Ammon's horn (tissue), 1 donor: ENCODE data around the gene NRXN2.
A peak's percentile ranks its signal among the peaks of the same experiment; 100 is the strongest.
"Not testable (repeated sequence)": the region's sequence is repeated elsewhere in the genome, so short reads cannot be mapped to it uniquely, and the experiment has no call there.

Experiments used
- DNase-seq: peaks from one replicate; pipeline ENCODE4 v3.0.0-alpha.2; 2016; ENCODE audit warnings: low spot score

The NRXN2 gene

GRCh38 chr11:64674774-64675173, 48.2 kb downstream of the NRXN2 start:
- DNase-seq = no peak

DNA sequence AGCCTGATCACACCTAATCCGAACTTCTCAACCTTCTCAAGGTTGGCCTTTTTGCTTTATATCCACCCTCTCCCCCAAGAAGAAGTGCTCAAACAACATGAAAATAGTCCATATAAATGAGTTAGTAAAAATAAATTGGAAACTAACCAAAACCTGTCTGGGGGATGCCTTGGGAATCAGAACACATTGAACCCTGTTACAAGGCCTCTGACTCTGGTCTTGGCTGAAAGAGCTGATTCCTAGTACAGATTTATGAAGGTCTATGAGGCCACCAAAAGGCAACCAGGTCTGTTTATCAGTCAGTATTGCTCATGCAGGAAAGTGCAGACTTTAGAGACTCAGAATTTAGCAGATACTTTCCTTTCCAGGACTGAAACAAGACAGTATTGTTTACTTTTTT, 49.7 kb downstream of the NRXN2 start:
- no peak for DNase-seq

GRCh38 chr11:64672875-64673274, 50.1 kb downstream of the NRXN2 start:
- no peak for DNase-seq

DNA sequence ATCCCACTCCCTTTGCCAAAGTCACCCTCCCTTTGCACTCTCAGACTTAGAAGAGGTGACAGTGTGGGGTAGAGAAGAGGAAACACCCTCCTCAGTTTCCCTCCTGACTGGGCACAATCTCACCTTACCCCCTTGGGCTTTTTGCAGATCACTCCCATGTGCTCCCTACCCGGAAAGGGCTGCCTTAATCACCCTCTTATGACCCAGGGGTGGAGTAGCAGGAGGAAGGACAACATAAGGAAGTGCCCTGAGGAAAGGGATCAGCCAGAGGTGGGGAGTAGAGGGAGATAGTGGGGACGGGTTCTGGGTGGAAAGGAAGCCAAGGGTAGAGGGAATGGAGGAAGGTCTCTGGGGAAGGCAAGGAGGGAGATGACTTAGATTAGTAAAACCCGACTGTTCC, 52.0 kb downstream of the NRXN2 start:
- DNase-seq = no peak

- no peak for DNase-seq
Observed at GRCh38 chr11:64667154-64667745, 55.7 kb downstream of the NRXN2 start.

- no peak for DNase-seq
Observed at GRCh38 chr11:64665411-64665821, 57.6 kb downstream of the NRXN2 start.

DNA sequence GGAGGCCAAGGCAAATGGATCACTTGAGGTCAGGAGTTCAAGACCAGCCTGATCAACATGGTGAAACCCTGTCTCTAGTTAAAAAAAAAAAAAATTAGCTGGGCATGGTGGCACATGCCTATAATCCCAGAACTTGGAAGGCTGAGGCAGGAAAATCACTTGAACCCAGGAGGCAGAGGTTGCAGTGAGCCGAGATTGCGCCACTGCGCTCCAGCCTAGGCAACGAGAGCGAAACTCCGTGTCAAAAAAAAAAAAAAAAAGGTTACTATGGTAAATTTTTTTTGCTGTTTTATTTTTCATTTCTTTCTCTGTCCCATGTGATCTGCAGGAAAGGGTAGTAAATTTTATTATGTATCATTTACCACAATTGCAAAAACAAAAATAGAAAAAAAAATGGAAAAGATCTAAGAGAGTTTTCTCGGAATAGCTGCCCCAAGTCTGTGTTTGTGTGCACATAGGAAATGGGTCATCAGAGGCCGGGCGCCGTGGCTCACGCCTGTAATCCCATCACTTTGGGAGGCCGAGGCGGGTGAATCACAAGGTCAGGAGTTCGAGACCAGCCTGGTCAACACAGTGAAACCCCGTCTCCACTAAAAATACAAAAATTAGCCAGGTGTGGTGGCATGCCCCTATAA, 58.6 kb downstream of the NRXN2 start:
- not testable (repeated sequence) for DNase-seq

- DNase-seq = no peak
Observed at GRCh38 chr11:64663656-64664055, 59.3 kb downstream of the NRXN2 start.

- DNase-seq = no peak
Observed at GRCh38 chr11:64661614-64662013, 61.4 kb downstream of the NRXN2 start.

- DNase-seq = no peak
Observed at GRCh38 chr11:64661146-64661545, 61.9 kb downstream of the NRXN2 start.

DNA sequence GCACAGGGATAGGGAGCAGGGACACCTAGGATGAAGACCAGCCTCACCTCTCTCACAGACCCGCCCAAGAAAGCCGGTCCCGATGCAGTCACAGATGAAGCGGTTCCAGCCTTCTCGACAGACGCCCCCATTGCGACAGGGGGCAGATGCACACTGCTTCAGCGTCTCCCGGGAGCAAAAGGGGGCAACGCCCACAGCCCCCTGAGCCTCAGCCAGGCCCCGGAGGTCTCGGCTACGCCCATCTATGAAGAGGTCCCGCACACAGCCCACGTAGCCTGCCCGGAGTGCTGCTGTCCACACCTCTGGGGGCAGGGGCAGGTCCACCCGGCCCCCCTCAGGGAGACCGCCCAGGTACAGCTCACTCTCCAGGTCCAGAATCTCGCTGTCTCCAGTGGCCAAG, 62.3 kb downstream of the NRXN2 start:
- no peak for DNase-seq

DNA sequence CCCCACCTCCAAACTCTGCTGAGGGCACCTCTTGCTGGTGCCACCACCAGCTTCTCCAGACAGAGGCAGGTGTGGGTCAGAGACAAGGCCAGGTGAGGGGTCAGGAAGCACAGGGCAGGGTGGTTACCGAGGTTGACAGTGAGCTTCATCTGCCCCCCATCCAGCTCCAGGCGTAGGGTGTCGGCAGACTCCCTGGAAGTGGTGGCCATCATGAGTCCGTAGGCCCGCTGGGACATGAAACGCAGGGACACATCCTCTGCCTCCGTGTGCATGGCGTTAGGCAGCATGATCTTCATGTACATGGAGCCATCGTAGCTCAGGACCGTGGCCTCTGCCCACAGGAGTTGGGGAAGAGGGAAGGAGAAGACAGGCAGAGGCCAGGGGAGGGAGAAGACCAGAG, 62.8 kb downstream of the NRXN2 start:
- no peak for DNase-seq

DNA sequence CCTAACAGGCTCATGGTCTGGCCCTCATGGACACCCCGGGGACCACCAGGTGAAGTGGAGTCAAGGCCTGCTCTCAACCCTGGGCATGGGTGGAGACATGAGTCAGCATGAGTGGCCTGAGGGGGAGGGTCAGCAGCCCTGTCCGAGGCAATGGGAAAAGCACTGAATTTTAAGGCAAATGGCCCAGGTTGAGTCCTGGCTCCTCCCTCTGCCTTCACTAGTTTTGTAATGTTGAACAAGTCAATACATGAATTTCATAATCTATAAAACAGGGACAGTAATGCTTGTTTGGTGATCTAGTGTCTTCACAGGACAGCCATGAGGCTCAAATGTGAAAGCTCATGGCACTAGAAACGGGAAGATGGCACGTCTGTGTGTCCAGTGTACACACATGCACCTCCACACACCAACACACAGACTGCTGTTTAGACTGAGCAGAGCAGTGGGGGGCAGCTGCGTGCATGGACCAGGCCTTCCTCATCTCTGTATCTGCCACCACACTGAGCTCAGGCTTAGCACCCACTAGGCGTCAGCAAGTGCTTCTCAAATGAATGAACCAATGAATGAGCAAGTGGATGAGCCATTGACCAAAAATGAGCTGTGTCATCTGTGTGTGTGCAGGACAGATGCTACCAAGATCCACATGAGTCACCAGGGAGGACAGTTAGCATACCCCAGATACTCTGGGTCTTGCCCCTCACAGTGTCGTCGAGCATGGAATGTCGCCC, 63.4 kb downstream of the NRXN2 start:
- peak; percentile 70 for DNase-seq

- no peak for DNase-seq
Observed at GRCh38 chr11:64658265-64658664, 64.7 kb downstream of the NRXN2 start.

DNA sequence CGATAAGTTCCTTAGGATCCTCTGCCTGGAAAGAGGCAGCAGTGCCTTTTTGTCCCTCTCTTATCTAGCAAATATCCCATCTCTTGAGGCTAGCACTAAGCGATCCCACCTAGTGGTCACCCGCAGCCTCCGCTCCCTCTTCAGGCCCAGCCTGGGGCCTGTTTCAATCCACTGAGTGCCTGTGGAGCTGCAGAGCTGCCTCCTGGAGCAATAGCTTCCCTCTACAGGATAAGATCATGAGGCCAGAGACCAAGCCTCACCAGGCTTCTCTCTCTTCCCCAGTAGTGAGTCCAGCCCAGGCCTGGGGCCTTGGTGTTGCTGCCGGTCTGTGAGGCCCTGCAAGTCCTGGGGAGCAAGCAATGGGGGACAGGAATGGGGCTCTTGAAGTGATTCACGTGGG, 66.1 kb downstream of the NRXN2 start:
- no peak for DNase-seq

DNA sequence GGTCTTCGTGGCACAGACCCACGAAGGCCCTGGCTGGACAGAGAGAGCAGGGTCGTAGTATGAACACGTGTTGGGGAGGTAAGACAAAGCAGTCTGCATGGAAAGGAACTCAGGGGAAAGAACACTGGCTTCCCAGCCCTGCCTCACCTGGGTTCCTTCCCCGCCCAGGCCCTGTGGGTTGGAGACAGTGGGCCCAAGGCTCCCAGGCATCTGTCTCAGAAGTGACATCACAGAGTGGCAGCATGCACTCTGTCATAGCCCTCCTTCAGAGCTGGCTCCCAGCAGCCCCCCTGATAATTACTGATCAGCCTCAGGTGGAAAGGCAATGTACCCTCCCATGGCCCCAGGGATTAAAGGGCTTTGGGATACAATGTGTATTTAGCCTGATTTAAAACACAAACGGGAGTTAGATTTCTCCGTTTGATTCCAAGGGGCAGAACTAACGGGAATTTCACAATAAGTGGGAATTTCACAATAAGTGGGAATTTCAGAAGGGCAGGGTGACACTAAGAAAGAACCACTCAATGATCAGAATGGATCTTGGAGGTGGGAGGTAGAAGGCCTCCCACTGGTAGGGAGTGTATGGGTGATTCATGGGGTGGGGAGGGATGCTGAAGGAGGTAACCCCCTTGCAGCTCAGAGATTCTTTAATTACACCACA, 66.9 kb downstream of the NRXN2 start:
- no peak for DNase-seq

DNA sequence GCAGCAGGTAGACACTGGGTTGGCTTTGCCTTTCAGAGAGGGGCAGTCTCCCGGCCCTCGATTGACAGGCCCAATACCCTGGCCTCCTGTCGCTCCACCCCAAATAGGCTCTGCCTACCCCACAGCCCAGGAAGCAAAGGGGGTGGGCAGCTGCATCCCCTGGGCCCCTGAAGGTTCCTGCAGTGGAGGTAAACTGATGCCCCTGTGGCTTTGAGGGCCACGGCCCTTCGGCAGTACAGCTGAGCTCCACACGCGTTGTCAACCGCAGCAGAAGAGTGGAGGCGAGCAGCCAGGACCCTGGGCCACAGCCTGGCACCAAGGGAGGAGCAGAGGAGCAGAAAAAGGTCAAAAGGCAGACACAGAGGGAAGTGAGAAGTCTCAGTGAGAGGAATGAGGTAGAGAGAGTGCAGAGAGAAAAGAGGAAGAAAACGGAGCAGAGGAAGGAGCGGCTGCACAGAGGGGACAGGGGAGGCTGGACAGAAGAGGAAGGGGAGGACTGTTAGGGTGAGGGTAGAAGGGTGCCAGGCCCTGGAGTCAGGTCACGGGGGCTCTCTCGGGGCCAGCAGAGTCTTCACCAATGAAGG, 67.9 kb downstream of the NRXN2 start:
- peak; percentile 76 for DNase-seq

DNA sequence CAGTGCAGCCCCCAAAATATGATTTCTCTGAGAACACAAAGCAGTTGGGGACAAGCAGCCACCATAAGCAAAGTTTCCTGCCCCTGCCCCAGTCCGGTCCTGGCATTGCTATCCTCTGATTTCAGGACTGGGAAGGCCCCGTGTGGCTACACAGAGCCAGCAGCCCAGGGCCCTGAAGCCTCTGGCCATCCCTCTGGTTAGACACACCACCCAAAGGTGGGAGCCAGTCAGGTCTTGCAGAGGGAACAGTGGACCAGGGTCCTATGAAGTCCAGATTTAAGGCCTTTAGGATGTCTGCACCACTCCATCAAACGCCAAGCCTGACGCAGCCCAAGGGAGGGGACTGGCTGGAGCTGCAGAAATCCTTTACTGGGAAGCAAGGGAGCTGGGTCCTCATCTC, 68.6 kb downstream of the NRXN2 start:
- no peak for DNase-seq

GRCh38 chr11:64653388-64653973, 69.5 kb downstream of the NRXN2 start:
- DNase-seq = no peak

- DNase-seq = peak; percentile 89
Observed at GRCh38 chr11:64652586-64653387, 70.2 kb downstream of the NRXN2 start.

- DNase-seq = peak; percentile 58
Observed at GRCh38 chr11:64650923-64651523, 72.0 kb downstream of the NRXN2 start.
